ENCODE data around the gene DGKZ.

Gene DGKZ

GRCh38 chr11:46331282-46331984, 15.8 kb upstream of the DGKZ start:
- H3K9ac ChIP-seq: no peak overlapping the region
- H3K9me3 ChIP-seq (ENCODE audit: control insufficient read depth, low read length): no peaks in the 10 kb centered on the region
- no peak overlapping the region for H3K4me3 ChIP-seq (ENCODE audit: low read depth, low read length)
- no peak overlapping the region for H2AFZ ChIP-seq
- no peaks in the 10 kb centered on the region for H3K4me1 ChIP-seq
- no peak for TF ChIP-seq CTCF (IDR thresholded peaks at IDR 0.05)
- no peak overlapping the region for H3K27ac ChIP-seq
- H3K27me3 ChIP-seq (ENCODE audit: control insufficient read depth, insufficient read depth, low read length): no peaks in the 10 kb centered on the region
- H3K4me2 ChIP-seq (ENCODE audit: low read length): no peak overlapping the region
- H3K36me3 ChIP-seq (ENCODE audit: control insufficient read depth, insufficient read depth, low read length): no peaks in the 10 kb centered on the region
- H3K79me2 ChIP-seq: no peaks in the 10 kb centered on the region

- H3K27me3 ChIP-seq (ENCODE audit: control insufficient read depth, insufficient read depth, low read length): no peaks in the 10 kb centered on the region
- H3K4me1 ChIP-seq: no peaks in the 10 kb centered on the region
- H2AFZ ChIP-seq: no peak overlapping the region
- H3K9me3 ChIP-seq (ENCODE audit: control insufficient read depth, low read length): no peaks in the 10 kb centered on the region
- H3K9ac ChIP-seq: no peak overlapping the region
- no peaks in the 10 kb centered on the region for H3K36me3 ChIP-seq (ENCODE audit: control insufficient read depth, insufficient read depth, low read length)
- H3K79me2 ChIP-seq: no peaks in the 10 kb centered on the region
- TF ChIP-seq CTCF (IDR thresholded peaks at IDR 0.05): no peak
- H3K4me2 ChIP-seq (ENCODE audit: low read length): peak overlapping the region; percentile 59
- H3K4me3 ChIP-seq (ENCODE audit: low read depth, low read length): no peak overlapping the region
- H3K27ac ChIP-seq: no peak overlapping the region
Observed at GRCh38 chr11:46332093-46332567, 15.1 kb upstream of the DGKZ start.

- Histone ChIP-seq H3K4me1 (no peaks in the 10 kb centered on the region), H3K27me3 (ENCODE audit: control insufficient read depth, insufficient read depth, low read length) (no peaks in the 10 kb centered on the region), H3K79me2 (no peaks in the 10 kb centered on the region), H3K36me3 (ENCODE audit: control insufficient read depth, insufficient read depth, low read length) (no peaks in the 10 kb centered on the region), H3K27ac (no peak overlapping the region), H3K9ac (no peak overlapping the region), H2AFZ (peak overlapping the region; percentile 73), H3K9me3 (ENCODE audit: control insufficient read depth, low read length) (no peaks in the 10 kb centered on the region), H3K4me3 (ENCODE audit: low read depth, low read length) (no peak overlapping the region), H3K4me2 (ENCODE audit: low read length) (peak overlapping the region; percentile 59)
- no peak for TF ChIP-seq CTCF (IDR thresholded peaks at IDR 0.05)
Observed at GRCh38 chr11:46332568-46333393, 14.5 kb upstream of the DGKZ start.

- Histone ChIP-seq H3K27ac (no peak overlapping the region), H2AFZ (peak overlapping the region; percentile 73), H3K36me3 (ENCODE audit: control insufficient read depth, insufficient read depth, low read length) (no peaks in the 10 kb centered on the region), H3K4me3 (ENCODE audit: low read depth, low read length) (no peak overlapping the region), H3K4me1 (peaks cover 1% of the 10 kb centered on the region), H3K79me2 (no peaks in the 10 kb centered on the region), H3K9ac (no peak overlapping the region), H3K27me3 (ENCODE audit: control insufficient read depth, insufficient read depth, low read length) (no peaks in the 10 kb centered on the region), H3K4me2 (ENCODE audit: low read length) (no peak overlapping the region), H3K9me3 (ENCODE audit: control insufficient read depth, low read length) (no peaks in the 10 kb centered on the region)
- TF ChIP-seq CTCF (IDR thresholded peaks at IDR 0.05): no peak
Observed at GRCh38 chr11:46333394-46333947, 13.8 kb upstream of the DGKZ start.

Measured in parathyroid adenoma (tissue), 2 donors.